RCC 7860 (cell line): ENCODE data around the gene CKAP2.
"Not testable (repeated sequence)": the region's sequence is repeated elsewhere in the genome, so short reads cannot be mapped to it uniquely, and the experiment has no call there.

Experiments
- DNase-seq: peaks from one replicate; pipeline ENCODE4 v3.0.0-alpha.2; 2015; ENCODE audit warnings: low spot score
- FAIRE-seq: peaks from 2 replicates; lab custom pipeline; 2012; peaks lifted over from hg19 to GRCh38; lab: Jason Lieb, UNC

Gene CKAP2

GRCh38 chr13:52451135-52451804, 4.0 kb upstream of the CKAP2 start:
- DNase-seq (no peak), FAIRE-seq (no peak)

- DNase-seq (no peak), FAIRE-seq (no peak)
Measured at GRCh38 chr13:52452470-52452869, 2.8 kb upstream of the CKAP2 start.

- peak; percentile 10 for DNase-seq
- no peak for FAIRE-seq
Measured at GRCh38 chr13:52454459-52454819, 839 bp upstream of the CKAP2 start.

GRCh38 chr13:52455677-52456041, 381 bp downstream of the CKAP2 start:
- FAIRE-seq: no peak
- DNase-seq: peak; percentile 22

GRCh38 chr13:52459668-52460067, 4.4 kb downstream of the CKAP2 start:
- DNase-seq: peak; percentile 33
- FAIRE-seq: peak; percentile 33

GRCh38 chr13:52461265-52461664, 6.0 kb downstream of the CKAP2 start:
- FAIRE-seq: no peak
- no peak for DNase-seq

- DNase-seq: no peak
- no peak for FAIRE-seq
Measured at GRCh38 chr13:52463526-52463925, 8.2 kb downstream of the CKAP2 start.

- not testable (repeated sequence) for FAIRE-seq, DNase-seq
Measured at GRCh38 chr13:52468487-52468886, 13.2 kb downstream of the CKAP2 start.

- DNase-seq, FAIRE-seq: not testable (repeated sequence)
Measured at GRCh38 chr13:52480677-52481428, 25.6 kb downstream of the CKAP2 start.

GRCh38 chr13:52487078-52487477, 31.8 kb downstream of the CKAP2 start:
- FAIRE-seq: peak; percentile 71
- not testable (repeated sequence) for DNase-seq

GRCh38 chr13:52488763-52489162, 33.5 kb downstream of the CKAP2 start:
- not testable (repeated sequence) for DNase-seq, FAIRE-seq

- DNase-seq, FAIRE-seq: not testable (repeated sequence)
Measured at GRCh38 chr13:52491015-52491414, 35.7 kb downstream of the CKAP2 start.

- DNase-seq, FAIRE-seq: not testable (repeated sequence)
Measured at GRCh38 chr13:52494241-52494640, 39.0 kb downstream of the CKAP2 start.

GRCh38 chr13:52497979-52498378, 42.7 kb downstream of the CKAP2 start:
- DNase-seq, FAIRE-seq: not testable (repeated sequence)

GRCh38 chr13:52502277-52502676, 47.0 kb downstream of the CKAP2 start:
- not testable (repeated sequence) for DNase-seq, FAIRE-seq

GRCh38 chr13:52505843-52506242, 50.6 kb downstream of the CKAP2 start:
- not testable (repeated sequence) for FAIRE-seq, DNase-seq

- FAIRE-seq, DNase-seq: not testable (repeated sequence)
Measured at GRCh38 chr13:52509532-52509931, 54.3 kb downstream of the CKAP2 start.

GRCh38 chr13:52510221-52510797, 55.0 kb downstream of the CKAP2 start:
- DNase-seq, FAIRE-seq: not testable (repeated sequence)

- DNase-seq, FAIRE-seq: not testable (repeated sequence)
Measured at GRCh38 chr13:52511598-52511997, 56.3 kb downstream of the CKAP2 start.

- DNase-seq (peak; percentile 7), FAIRE-seq (peak; percentile 34)
Measured at GRCh38 chr13:52513957-52514596, 58.8 kb downstream of the CKAP2 start.

- DNase-seq, FAIRE-seq: not testable (repeated sequence)
Measured at GRCh38 chr13:52523323-52523722, 68.0 kb downstream of the CKAP2 start.
